ENCODE measurements around the gene PSMC1.

DNA sequence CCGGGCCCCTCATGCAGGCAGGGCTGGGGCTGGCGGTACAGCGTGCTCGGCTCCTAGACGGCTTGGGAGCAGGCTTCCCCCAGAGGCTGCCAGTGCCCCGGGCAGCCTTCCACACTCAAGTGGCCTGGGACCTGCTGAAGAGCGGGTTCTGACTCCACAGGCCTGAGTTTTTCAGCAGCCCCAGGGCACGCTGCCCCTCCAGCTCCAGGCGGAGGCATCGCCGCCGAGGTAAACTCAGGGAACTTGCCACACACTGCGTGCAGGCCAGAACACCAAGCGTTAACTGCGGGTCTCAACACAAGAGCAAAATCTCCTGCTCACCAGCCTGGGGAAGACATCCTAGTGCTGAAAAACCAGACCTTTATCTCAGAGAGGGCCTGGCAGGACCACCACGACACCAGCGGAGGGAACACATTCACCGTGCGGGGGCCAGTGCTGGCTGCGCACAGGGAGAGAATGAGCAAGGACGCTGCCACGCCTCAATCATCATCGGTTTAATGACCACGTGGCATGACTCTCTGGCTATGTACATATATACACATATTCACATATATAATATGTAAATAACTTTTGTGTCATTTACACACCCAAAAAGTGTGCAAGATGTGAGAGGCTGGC lies 21.3 kb downstream of the PSMC1 start:
- TF ChIP-seq CTCF (IDR thresholded peaks at IDR 0.05; ENCODE audit: insufficient read depth, low read length), result no peak
- TF ChIP-seq POLR2AphosphoS5 (IDR thresholded peaks at IDR 0.05; ENCODE audit: low read depth), result no peak
